HEK293 (cell line): Measurements from ENCODE around the gene S100A2.

Experiments used
- CTCF ChIA-PET: fragments of 350-600 bp; formaldehyde crosslinking; extraction: SDS; loops from one replicate; lab custom pipeline; 2021; ENCODE audit warnings: antibody characterized with exemption; lab: Yijun Ruan, JAX
- POLR2A ChIA-PET: fragments of 300-600 bp; formaldehyde crosslinking; extraction: SDS; loops from one replicate; lab custom pipeline; 2020; ENCODE audit warnings: antibody characterized with exemption, inconsistent platforms; lab: Yijun Ruan, JAX
- H3K27ac ChIP-seq: fragments of 200-500 bp; sonication (Bioruptor generic); 2 replicates; pipeline ENCODE4 v1.5.1; 2014; ENCODE audit warnings: low read depth, low read length, control low read depth, inconsistent platforms; ENCODE audit errors: extremely low read depth
- H3K36me3 ChIP-seq, 2 experiments: fragments of 200-500 bp in 1 of 2; sonication (Bioruptor generic) in 1 of 2; 1 replicate in 1 of 2; 2 replicates in 1 of 2; pipeline ENCODE4 v1.5.1; 2014 to 2017; ENCODE audit warnings: inconsistent platforms in 2 of 2, low read length in 2 of 2; ENCODE audit not compliant: control insufficient read depth in 2 of 2, insufficient read depth in 1 of 2
- H3K4me1 ChIP-seq: fragments of 200-500 bp; sonication (Bioruptor generic); 2 replicates; pipeline ENCODE4 v1.5.1; 2014; ENCODE audit warnings: mild to moderate bottlenecking, low read length, inconsistent platforms; ENCODE audit not compliant: control insufficient read depth, insufficient read depth
- H3K4me3 ChIP-seq: 2 replicates; pipeline ENCODE4 v1.5.1; 2011; ENCODE audit warnings: low read depth, mild to moderate bottlenecking, control low read depth, low read length, moderate library complexity
- H3K9me3 ChIP-seq: fragments of 200-500 bp; sonication (Bioruptor generic); 2 replicates; pipeline ENCODE4 v1.5.1; 2014; ENCODE audit warnings: low read depth, low read length, inconsistent platforms; ENCODE audit not compliant: control insufficient read depth, insufficient read depth
- BCL11A ChIP-seq: fragments of 450-650 bp; formaldehyde crosslinking; IDR thresholded peaks from 2 replicates; pipeline ENCODE4 v1.5.1; 2016; ENCODE audit warnings: low read depth, missing biosample characterization, missing genetic modification characterization
- EGR2 ChIP-seq: fragments of 450-650 bp; formaldehyde crosslinking; IDR thresholded peaks from 2 replicates; pipeline ENCODE4 v1.5.1; 2016; ENCODE audit warnings: low read depth, missing biosample characterization, missing genetic modification characterization
- HOXC10 ChIP-seq: sonication (generic); formaldehyde crosslinking; IDR thresholded peaks from 2 replicates; pipeline ENCODE4 v1.8.1; 2023; ENCODE audit warnings: mild to moderate bottlenecking, missing genetic modification reagents
- KLF7 ChIP-seq: fragments of 450-650 bp; formaldehyde crosslinking; IDR thresholded peaks from 2 replicates; pipeline ENCODE4 v1.5.1; 2016; ENCODE audit warnings: missing biosample characterization, missing genetic modification characterization, borderline replicate concordance
- KLF9 ChIP-seq: fragments of 450-650 bp; formaldehyde crosslinking; IDR thresholded peaks from 2 replicates; pipeline ENCODE4 v1.5.1; 2016; ENCODE audit warnings: missing biosample characterization, missing genetic modification characterization, low read depth
- MZF1 ChIP-seq: fragments of 450-650 bp; formaldehyde crosslinking; IDR thresholded peaks from 2 replicates; pipeline ENCODE4 v1.5.1; 2017; ENCODE audit warnings: missing biosample characterization, missing genetic modification characterization, borderline replicate concordance
- SALL2 ChIP-seq: fragments of 450-650 bp; formaldehyde crosslinking; IDR thresholded peaks from 2 replicates; pipeline ENCODE4 v1.5.0; 2017; ENCODE audit warnings: missing biosample characterization, mild to moderate bottlenecking, missing genetic modification characterization, borderline replicate concordance
- SETDB1 ChIP-seq: IDR thresholded peaks from one replicate; pipeline ENCODE4 v1.6.1; 2017; ENCODE audit warnings: mild to moderate bottlenecking, low read length, moderate library complexity, mixed read lengths; ENCODE audit not compliant: insufficient read length
- SP2 ChIP-seq: fragments of 450-650 bp; formaldehyde crosslinking; IDR thresholded peaks from 2 replicates; pipeline ENCODE4 v1.5.1; 2016; ENCODE audit warnings: missing biosample characterization, missing genetic modification characterization
- SP7 ChIP-seq: fragments of 450-650 bp; formaldehyde crosslinking; IDR thresholded peaks from 2 replicates; pipeline ENCODE4 v1.5.1; 2016; ENCODE audit warnings: missing biosample characterization, missing genetic modification characterization
- TCF7L2 ChIP-seq: IDR thresholded peaks from 2 replicates; pipeline ENCODE4 v1.6.1; 2011; ENCODE audit warnings: low read depth, mild to moderate bottlenecking, inconsistent platforms, low read length, moderate library complexity, borderline replicate concordance
- TRIM28 ChIP-seq: IDR thresholded peaks from 2 replicates; pipeline ENCODE4 v1.6.1; 2011; ENCODE audit warnings: low read length, control low read depth, borderline replicate concordance
- ZFHX2 ChIP-seq: fragments of 450-650 bp; formaldehyde crosslinking; conservative IDR thresholded peaks from 2 replicates; pipeline ENCODE4 v1.5.1; 2016; ENCODE audit warnings: missing biosample characterization, missing genetic modification characterization
- ZFP37 ChIP-seq: fragments of 450-650 bp; formaldehyde crosslinking; IDR thresholded peaks from 2 replicates; pipeline ENCODE4 v1.5.1; 2016; ENCODE audit warnings: missing biosample characterization, missing genetic modification characterization
- ZNF324 ChIP-seq: fragments of 450-650 bp; formaldehyde crosslinking; IDR thresholded peaks from 2 replicates; pipeline ENCODE4 v1.5.1; 2016; ENCODE audit warnings: missing biosample characterization, missing genetic modification characterization
- ZNF350 ChIP-seq: fragments of 450-650 bp; formaldehyde crosslinking; IDR thresholded peaks from 2 replicates; pipeline ENCODE4 v1.5.0; 2017; ENCODE audit warnings: missing biosample characterization, mild to moderate bottlenecking, missing genetic modification characterization
- ZNF544 ChIP-seq: fragments of 450-650 bp; formaldehyde crosslinking; IDR thresholded peaks from 2 replicates; pipeline ENCODE4 v1.5.0; 2017; ENCODE audit warnings: missing biosample characterization, missing genetic modification characterization
- ZNF548 ChIP-seq: fragments of 450-650 bp; formaldehyde crosslinking; IDR thresholded peaks from 2 replicates; pipeline ENCODE4 v1.5.1; 2016; ENCODE audit warnings: missing biosample characterization, missing genetic modification characterization
- ZNF558 ChIP-seq: fragments of 450-650 bp; formaldehyde crosslinking; IDR thresholded peaks from 2 replicates; pipeline ENCODE4 v1.5.1; 2016; ENCODE audit warnings: missing biosample characterization, missing genetic modification characterization
- ZNF768 ChIP-seq: fragments of 450-650 bp; formaldehyde crosslinking; IDR thresholded peaks from 2 replicates; pipeline ENCODE4 v1.5.1; 2018; ENCODE audit warnings: missing biosample characterization, mild to moderate bottlenecking, missing genetic modification characterization
- ZNF837 ChIP-seq: fragments of 450-650 bp; formaldehyde crosslinking; IDR thresholded peaks from 2 replicates; pipeline ENCODE4 v1.5.1; 2016; ENCODE audit warnings: missing biosample characterization, missing genetic modification characterization
- TF ChIP-seq, protein P1 (sequence below): fragments of 450-650 bp; formaldehyde crosslinking; IDR thresholded peaks from 2 replicates; pipeline ENCODE4 v1.5.1; 2016; ENCODE audit warnings: missing biosample characterization, missing genetic modification characterization
- TF ChIP-seq, protein P2 (sequence below): fragments of 450-650 bp; formaldehyde crosslinking; IDR thresholded peaks from 2 replicates; pipeline ENCODE4 v1.5.1; 2016; ENCODE audit warnings: missing biosample characterization, missing genetic modification characterization
- TF ChIP-seq, protein P3 (sequence below): fragments of 450-650 bp; formaldehyde crosslinking; IDR thresholded peaks from 2 replicates; pipeline ENCODE4 v1.5.1; 2017; ENCODE audit warnings: missing biosample characterization, missing genetic modification characterization

The S100A2 gene

DNA sequence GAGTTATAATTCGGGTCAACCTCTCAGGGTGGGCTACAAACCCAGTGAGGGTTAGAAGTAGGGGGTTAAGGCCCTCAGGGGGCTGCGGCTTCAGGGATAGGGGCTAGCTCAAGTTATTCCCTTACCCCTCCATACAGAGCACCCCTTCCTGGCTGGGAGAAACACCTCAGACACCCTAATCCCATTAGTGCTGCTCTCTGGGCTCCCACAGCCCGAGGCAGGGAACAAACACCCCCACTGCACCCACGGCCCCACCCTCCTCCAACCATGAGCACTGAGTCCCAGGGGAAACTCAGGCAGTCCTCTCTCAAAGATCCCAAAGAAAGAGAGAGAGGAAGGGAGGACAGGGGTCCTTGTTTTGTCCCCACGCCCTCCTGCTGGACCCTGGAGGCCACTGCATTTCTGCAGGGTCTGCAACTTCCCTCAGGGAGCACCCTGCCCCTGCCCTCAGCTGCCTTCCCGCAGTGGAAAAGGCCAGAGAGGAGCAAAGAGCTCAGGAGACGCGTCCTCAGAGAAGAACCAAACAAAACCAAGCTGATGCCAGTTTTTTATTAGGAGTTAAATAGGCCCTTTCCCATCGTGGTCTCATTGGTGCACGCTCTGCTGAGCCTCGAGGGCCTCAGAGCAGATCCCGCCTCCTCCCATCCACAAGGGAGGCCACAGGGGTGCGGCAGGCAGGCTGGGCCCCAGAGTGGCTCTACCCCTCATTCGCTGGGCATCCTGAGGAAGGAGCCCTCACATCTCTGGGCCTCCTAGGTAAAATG, 18.7 kb downstream of the S100A2 start:
- TF ChIP-seq, protein P1, sequence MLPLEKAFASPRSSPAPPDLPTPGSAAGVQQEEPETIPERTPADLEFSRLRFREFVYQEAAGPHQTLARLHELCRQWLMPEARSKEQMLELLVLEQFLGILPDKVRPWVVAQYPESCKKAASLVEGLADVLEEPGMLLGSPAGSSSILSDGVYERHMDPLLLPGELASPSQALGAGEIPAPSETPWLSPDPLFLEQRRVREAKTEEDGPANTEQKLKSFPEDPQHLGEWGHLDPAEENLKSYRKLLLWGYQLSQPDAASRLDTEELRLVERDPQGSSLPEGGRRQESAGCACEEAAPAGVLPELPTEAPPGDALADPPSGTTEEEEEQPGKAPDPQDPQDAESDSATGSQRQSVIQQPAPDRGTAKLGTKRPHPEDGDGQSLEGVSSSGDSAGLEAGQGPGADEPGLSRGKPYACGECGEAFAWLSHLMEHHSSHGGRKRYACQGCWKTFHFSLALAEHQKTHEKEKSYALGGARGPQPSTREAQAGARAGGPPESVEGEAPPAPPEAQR (tag by site-specific recombination) = no peak
- peak; percentile 51 for TF ChIP-seq ZFHX2 (tag by site-specific recombination)
- TF ChIP-seq, protein P2, sequence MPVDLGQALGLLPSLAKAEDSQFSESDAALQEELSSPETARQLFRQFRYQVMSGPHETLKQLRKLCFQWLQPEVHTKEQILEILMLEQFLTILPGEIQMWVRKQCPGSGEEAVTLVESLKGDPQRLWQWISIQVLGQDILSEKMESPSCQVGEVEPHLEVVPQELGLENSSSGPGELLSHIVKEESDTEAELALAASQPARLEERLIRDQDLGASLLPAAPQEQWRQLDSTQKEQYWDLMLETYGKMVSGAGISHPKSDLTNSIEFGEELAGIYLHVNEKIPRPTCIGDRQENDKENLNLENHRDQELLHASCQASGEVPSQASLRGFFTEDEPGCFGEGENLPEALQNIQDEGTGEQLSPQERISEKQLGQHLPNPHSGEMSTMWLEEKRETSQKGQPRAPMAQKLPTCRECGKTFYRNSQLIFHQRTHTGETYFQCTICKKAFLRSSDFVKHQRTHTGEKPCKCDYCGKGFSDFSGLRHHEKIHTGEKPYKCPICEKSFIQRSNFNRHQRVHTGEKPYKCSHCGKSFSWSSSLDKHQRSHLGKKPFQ (tag by site-specific recombination) = no peak
- TF ChIP-seq TRIM28 = no peak
- 0 out of 2 replicates have a peak, but pooled peaks have one; percentile 55 for TF ChIP-seq ZNF768 (tag by site-specific recombination)
- TF ChIP-seq EGR2 (tag by site-specific recombination) = peak; percentile 44; the same call in 1 of the 2 replicates
- no peak for TF ChIP-seq SALL2 (tag by site-specific recombination)
- TF ChIP-seq SP7 (tag by site-specific recombination) = no peak
- Histone ChIP-seq H3K4me3 (no peak overlapping the region), H3K36me3 (no peaks in the 10 kb centered on the region), H3K9me3 (no peaks in the 10 kb centered on the region), H3K27ac (no peak overlapping the region), H3K4me1 (peaks cover 2% of the 10 kb centered on the region; the same call in 1 of the 2 replicates)
- POLR2A ChIA-PET = interaction anchor here (0.7 kb wide), 1 partner anchor 15 kb away, joined by 3 read pairs; no protein-coding TSS in a partner anchor
- CTCF ChIA-PET = interaction anchor here (0.7 to 4.1 kb wide), 3 partner anchors 14 to 828 kb away, joined by 3 to 26 read pairs (median 3); no protein-coding TSS in a partner anchor

DNA sequence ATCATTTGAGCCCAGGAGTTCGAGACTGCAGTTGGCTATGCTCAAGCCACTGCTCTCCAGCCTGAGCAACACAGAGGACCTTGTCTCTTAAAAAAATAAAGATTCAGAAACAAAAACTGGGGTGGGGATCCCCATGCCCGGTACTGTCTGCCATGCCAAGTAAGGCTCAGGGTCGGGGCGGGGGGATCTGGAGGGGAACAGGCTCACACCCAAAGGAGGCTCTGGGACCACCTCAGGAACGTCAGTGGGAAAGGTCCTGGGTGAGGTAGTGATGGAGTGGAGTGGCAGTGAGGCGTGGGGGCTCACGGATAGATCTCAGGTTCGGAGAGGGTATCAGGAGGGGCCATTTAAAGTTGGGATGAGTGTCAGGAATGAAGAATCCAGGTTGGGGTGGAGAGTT, 19.3 kb downstream of the S100A2 start:
- ChIA-PET CTCF (interaction anchor here (0.7 to 4.1 kb wide), 4 partner anchors 13 to 829 kb away, joined by 3 to 26 read pairs (median 13); no protein-coding TSS in a partner anchor), POLR2A (interaction anchor here (0.7 kb wide), 1 partner anchor 16 kb away, joined by 3 read pairs; no protein-coding TSS in a partner anchor)
- Histone ChIP-seq H3K27ac (no peak overlapping the region), H3K4me1 (peaks cover 2% of the 10 kb centered on the region; the same call in 1 of the 2 replicates), H3K9me3 (no peaks in the 10 kb centered on the region), H3K4me3 (no peak overlapping the region), H3K36me3 (no peaks in the 10 kb centered on the region)
- TF ChIP-seq KLF9 (tag by site-specific recombination) (no peak), ZNF324 (tag by site-specific recombination) (no peak), ZNF558 (tag by site-specific recombination) (no peak), ZNF350 (tag by site-specific recombination) (no peak)

DNA sequence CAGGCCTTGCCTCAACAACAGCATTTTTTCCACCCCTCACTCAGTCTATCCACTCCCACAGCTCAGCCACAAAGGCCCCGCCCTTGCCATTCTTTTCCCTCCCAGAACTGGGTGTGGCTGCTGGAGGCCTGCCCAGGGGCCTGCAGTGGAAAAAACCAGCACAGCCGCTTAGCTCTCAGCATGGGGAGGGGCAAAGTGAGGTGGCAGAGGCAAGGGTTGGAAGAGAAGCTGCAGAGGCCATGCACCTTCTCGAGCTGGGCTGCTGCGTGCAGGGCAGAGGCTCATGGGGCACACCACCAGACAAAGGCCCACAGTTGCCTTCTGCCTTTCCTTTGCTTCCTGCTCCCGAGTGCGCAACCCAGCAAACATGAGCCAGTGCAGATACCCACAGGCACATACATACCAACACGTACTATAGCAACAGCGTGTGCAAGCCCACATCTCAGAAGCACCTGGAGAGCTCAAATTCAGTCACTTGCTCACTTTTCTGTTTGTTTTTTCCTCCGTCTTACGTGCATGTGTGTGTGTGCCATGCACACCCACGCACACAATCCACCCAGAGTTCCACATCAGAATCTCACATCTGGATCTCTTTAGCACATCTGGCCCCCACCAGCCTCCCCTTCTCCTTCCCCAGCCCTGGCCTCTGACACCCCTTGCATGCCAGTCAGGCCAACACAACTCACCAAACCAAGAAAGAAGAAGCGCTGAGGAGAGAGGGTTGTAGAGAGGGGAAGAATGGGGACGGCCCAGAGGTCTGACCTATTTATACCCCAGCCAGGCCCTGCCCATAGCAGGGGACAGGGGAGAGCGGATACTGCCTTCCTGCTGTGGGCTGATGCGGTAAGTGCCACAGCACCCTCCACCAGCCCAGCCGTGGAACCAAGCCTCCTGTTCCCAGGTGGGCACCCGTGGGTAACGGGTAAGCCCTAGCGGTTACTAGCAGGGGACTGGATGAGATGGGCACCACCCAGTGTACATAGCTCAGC, 20.3 kb downstream of the S100A2 start, which contains the start of gene S100A4:
TSS of gene S100A4 (minus strand) at position 740 of the 989 bp plus-strand sequence. CDS start 1,012 bp downstream, outside the sequence.
- CTCF ChIA-PET = interaction anchor here (0.6 to 4.1 kb wide), 10 partner anchors 9 to 830 kb away, joined by 3 to 26 read pairs (median 4); partner anchors contain the start of gene S100A13
- Histone ChIP-seq H3K4me3 (no peak within 1 kb of the TSS), H3K27ac (peak within 1 kb of the TSS; percentile 11; the same call in 1 of the 2 replicates), H3K4me1 (peaks cover 2% of the 10 kb centered on the region; the same call in 1 of the 2 replicates), H3K9me3 (no peaks in the 10 kb centered on the region), H3K36me3 (no peaks in the 10 kb centered on the region)
- POLR2A ChIA-PET = interaction anchor here (0.7 to 2.1 kb wide), 10 partner anchors 10 to 93 kb away, joined by 3 to 27 read pairs (median 4); partner anchors contain the start of genes CHTOP, S100A13, S100A2 and S100A6
- no peak for TF ChIP-seq ZNF544 (tag by site-specific recombination)
- no peak for TF ChIP-seq ZFP37 (tag by site-specific recombination)
- peak; percentile 84 for TF ChIP-seq SP2
- TF ChIP-seq, protein P3, sequence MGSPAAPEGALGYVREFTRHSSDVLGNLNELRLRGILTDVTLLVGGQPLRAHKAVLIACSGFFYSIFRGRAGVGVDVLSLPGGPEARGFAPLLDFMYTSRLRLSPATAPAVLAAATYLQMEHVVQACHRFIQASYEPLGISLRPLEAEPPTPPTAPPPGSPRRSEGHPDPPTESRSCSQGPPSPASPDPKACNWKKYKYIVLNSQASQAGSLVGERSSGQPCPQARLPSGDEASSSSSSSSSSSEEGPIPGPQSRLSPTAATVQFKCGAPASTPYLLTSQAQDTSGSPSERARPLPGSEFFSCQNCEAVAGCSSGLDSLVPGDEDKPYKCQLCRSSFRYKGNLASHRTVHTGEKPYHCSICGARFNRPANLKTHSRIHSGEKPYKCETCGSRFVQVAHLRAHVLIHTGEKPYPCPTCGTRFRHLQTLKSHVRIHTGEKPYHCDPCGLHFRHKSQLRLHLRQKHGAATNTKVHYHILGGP (tag by site-specific recombination) = no peak
- TF ChIP-seq ZNF768 (tag by site-specific recombination) = no peak
- no peak for TF ChIP-seq SETDB1
- peak; percentile 98 for TF ChIP-seq KLF7
- TF ChIP-seq ZNF837 = no peak
- no peak for TF ChIP-seq MZF1 (tag by site-specific recombination)
- TF ChIP-seq TCF7L2 = no peak
- TF ChIP-seq HOXC10 (CRISPR knock-in tag) = no peak
- TF ChIP-seq ZNF548 (tag by site-specific recombination) = no peak
- TF ChIP-seq BCL11A (tag by site-specific recombination) = no peak
